SKM-1 (cell line): ENCODE measurements around the gene YBX2.
"Not testable (repeated sequence)": the region's sequence is repeated elsewhere in the genome, so short reads cannot be mapped to it uniquely, and the experiment has no call there.

Experiments used
- DNase-seq: peaks from one replicate; lab custom pipeline; 2025; ENCODE audit not compliant: unreplicated experiment; lab: John Stamatoyannopoulos, UW

Gene YBX2

DNA sequence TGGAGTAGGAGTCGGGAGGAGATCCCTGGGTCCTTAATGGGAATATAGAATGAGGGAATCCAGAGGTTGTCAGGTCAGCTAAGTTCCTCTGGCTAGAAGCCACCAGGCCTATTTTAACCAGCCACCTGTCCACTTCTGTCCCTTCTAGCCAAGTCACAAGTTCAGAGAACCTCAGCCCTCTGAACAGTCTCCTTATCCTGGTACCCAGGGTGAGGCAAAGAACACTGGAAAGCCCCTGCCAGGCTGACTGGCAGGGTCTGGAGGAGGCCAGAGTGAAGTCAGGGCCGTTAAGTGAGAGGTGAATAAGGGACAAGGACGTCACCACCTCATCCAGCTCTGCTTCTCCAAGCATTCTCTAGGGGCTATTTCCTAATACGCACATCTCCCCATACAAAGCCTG, 45.6 kb downstream of the YBX2 start:
- DNase-seq, result no peak

GRCh38 chr17:7246779-7247178, 47.7 kb downstream of the YBX2 start:
- DNase-seq, result no peak

DNA sequence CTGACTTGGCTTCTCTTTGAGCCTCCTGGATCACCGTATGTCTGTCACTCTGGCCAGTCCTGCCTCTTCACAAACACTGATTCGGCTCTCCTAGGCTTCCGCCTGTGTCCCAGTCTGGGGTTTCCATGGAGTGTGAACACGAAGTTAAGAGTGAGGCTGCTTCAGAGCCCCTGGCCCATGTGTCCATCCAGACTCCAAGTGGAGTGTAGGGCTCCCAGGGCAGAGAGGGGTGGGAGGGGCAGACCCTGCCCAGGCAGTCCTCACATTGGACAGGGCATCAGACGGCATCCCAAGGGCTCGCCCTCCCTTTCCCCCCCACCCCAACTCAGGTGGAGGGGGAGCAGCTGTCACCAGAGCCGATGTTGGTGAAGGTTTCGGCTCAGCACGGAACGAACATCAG, 50.6 kb downstream of the YBX2 start:
- not testable (repeated sequence) for DNase-seq

- DNase-seq, result no peak
Observed at GRCh38 chr17:7243453-7243729, 51.0 kb downstream of the YBX2 start.

DNA sequence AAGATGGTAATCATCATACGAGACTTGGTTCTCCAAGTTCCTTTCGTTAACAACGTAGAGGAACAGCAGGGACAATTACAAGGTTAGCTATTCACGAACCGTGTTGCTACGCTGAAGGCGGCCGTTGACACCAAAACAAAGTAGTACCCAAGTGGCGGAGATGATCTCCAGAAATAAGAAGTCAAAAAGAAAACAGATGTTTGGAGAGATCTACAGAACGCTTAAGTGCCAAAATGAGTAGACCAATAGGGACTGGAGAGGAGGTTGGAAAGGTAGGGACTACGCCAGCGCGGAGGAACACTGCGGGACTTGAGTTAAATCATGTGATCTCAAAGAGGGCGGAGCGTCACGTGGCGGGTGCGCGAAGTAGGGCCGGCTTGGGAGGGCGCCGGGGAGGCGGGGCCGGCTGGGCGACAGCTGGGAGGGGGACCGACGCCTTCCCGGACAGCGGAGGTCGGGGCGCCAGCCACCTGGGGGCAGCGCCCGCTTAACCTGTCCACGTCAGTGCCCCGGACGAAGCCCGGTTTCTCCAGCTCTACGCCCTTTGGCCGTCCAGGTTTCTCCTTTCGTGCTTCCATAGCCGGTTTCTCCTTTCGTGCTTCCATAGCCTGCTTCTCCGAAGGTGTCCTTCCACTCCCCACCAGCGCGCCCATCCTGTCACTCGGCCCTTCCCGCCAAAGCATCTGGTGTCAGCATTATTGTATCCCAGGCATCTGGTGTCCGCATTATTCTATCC, 51.6 kb downstream of the YBX2 start:
- DNase-seq, result peak; percentile 78

DNA sequence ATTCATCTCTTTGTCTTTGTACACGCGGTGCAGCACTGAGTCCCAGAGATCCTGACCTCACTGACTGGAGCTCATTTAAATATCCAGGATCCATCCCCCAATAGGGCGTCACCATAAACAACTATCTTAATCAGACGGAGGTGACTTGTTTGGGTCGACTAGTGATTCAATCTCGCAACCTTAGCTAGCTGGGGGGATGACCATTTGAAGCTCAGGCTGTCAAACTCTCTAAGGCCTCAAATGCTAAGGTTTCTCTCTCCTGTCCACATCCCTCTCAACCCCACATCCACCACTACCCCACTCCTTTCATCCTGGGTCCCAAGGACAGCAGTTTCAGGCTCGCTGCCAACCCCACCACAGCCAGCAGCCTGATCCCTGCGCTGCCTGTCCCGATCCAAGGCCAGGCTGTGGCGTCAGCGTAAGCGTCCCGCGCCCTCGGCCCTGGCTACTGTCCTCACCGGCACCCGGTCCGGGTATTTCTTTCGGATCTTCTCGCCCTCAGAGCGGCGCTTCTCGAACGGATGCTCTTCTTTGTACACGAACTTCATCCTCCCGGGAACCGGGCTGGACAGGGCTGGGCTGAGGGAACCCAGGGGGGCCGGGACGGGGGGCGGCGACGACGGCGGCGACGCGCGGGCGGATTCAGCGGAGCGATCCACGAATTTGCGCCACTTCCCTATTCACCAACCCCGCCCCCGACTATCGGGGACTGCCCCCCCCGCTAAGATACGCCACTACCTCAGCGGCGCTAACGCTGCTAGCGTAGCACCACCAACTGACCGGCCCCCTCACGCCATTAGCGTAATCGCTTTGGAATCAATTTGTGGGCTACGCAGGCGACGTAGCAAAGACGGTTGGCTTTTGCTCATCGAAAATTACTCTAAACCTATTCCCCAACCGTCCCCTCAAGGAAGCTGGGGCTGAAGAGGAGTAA, 52.4 kb downstream of the YBX2 start, which contains the start of gene GABARAP:
TSS of gene GABARAP (minus strand) at position 667 of the 934 bp plus-strand sequence. CDS start at position 548, 119 bp downstream.
- peak; percentile 51 for DNase-seq

GRCh38 chr17:7241090-7241733, 53.2 kb downstream of the YBX2 start:
- DNase-seq, result no peak

DNA sequence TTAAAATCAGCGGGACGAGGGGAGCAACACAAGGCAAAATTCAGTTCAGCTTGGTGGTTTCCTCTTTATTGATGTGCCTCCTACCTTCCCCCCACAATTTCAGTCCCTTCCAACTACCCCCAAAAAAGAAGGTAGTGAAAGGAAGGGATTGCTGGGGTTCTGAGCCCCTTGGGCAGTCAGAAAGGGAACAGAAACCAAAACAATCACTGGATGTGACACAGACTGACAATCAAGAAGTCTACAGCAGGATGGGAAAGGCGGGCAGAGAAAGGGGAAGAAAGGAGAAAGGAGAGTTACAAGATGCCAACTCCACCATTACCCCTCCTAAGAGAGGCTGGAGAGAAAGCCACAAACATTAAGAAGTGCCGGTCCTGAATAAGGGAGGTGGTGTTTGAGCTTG, 54.1 kb downstream of the YBX2 start:
- no peak for DNase-seq

DNA sequence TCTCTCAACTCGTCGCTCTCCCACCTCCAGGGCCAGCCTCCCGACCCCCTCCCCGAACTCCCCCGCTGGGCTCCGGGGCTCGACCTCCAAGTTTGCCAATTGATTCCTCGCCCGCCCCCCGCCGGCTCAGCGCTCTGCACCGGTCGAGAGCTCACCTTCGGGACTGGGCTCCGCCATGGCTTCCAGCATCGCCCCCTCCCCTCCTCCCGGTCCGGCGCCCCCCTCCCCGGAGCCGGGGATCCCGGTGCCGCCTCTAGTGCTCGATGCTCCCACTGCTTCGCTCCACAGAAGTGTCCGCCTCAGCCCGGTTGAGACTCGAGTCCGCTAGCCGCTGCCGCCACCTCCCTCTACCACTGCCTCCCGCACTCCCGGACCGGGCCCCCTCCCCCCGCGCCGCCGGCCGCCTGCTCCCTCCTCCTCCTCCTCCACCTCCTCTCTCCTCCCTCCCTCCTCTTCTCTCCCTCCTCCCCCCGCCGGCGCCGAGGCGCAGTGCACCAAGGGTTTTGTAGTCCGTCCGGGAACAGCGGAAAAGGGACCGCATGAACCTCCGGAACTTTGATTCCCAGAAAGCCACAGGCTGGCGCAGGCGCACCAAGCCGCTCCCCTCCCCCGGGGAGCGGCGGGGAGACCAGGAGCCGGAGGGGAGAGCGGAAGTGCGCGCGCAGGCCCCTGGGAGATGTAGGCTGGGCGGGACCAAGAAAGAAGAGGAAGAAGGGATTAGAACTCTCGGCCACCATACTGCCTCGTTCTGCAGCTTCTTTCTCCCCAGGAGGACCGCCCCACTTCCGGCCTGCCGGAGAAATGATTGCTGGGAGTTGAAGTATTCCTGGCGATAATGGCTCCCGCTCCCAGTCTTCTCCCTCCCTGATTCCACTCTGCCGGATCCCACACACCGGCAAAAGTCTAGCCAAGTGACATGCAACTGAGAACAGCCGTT, 55.1 kb downstream of the YBX2 start, which contains the start of gene PHF23:
TSS of gene PHF23 (minus strand) at position 367 of the 937 bp plus-strand sequence. CDS start at position 189, 178 bp downstream.
- DNase-seq, result peak; percentile 84

DNA sequence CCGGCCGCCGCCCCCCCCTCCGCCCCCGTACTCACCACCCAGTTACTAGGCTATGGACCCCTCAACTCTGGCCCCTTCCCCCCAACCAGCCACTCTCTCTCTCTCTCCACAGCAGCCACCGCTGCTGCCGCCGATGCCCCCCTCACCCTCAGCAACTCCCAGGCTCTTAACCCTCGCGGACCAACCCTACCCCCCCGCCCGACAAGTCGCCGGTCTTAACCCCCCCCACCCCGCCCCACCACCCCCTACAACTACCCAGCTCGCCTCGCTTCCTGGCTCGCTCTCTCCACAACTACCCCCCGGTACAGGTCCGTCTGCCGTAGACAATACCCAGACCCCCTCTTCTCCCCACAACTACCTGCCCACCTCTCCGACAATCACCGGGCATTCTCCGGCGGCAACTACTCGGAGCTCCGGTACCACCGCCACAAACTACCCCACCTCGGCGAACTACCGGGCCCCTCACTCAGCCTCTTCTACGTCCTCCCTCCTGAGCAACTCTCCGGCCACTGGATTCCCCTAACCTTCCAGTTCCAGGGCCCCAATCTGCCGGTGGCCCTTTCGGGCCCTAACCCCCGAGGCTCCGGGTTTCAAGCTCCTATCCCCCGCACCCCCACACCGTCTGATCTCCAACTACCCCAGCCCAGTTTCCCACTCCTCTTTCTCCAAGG, 55.9 kb downstream of the YBX2 start:
- DNase-seq, result no peak
